Endothelial cell of umbilical vein (primary cell): ENCODE measurements around the gene GNAO1.

Experiments used
- EZH2 ChIP-seq: IDR thresholded peaks from 2 replicates; pipeline ENCODE4 v1.6.1; 2012; ENCODE audit warnings: borderline replicate concordance, low read depth, mild to moderate bottlenecking, moderate library complexity, low read length, inconsistent platforms; ENCODE audit not compliant: severe bottlenecking
- JUN ChIP-seq: IDR thresholded peaks from 2 replicates; pipeline ENCODE4 v1.6.1; 2011; ENCODE audit warnings: borderline replicate concordance, low read depth; ENCODE audit not compliant: insufficient read length, insufficient read depth
- POLR2A ChIP-seq: IDR thresholded peaks from 2 replicates; pipeline ENCODE4 v1.6.1; 2012; ENCODE audit warnings: low read depth, mild to moderate bottlenecking, control low read depth, low read length
- POLR2AphosphoS5 ChIP-seq: IDR thresholded peaks from 2 replicates; pipeline ENCODE4 v1.6.1; 2012; ENCODE audit warnings: low read depth, mild to moderate bottlenecking, control low read depth, low read length, moderate library complexity; ENCODE audit not compliant: insufficient read depth
- TF ChIP-seq, protein P1 (sequence below), 2 donors: IDR thresholded peaks; 1 replicate in 1 of 2; 2 replicates in 1 of 2; pipeline ENCODE4 v1.5.1; 2011; ENCODE audit warnings: low read length in 2 of 2, mild to moderate bottlenecking in 2 of 2, moderate library complexity in 2 of 2, control low read depth in 1 of 2, inconsistent platforms in 1 of 2, low read depth in 1 of 2; ENCODE audit not compliant: insufficient read depth in 1 of 2; ENCODE audit errors: extremely low read depth in 1 of 2

- TF ChIP-seq JUN (no peak), POLR2A (no peak), EZH2 (no peak), POLR2AphosphoS5 (no peak)
- TF ChIP-seq, protein P1, sequence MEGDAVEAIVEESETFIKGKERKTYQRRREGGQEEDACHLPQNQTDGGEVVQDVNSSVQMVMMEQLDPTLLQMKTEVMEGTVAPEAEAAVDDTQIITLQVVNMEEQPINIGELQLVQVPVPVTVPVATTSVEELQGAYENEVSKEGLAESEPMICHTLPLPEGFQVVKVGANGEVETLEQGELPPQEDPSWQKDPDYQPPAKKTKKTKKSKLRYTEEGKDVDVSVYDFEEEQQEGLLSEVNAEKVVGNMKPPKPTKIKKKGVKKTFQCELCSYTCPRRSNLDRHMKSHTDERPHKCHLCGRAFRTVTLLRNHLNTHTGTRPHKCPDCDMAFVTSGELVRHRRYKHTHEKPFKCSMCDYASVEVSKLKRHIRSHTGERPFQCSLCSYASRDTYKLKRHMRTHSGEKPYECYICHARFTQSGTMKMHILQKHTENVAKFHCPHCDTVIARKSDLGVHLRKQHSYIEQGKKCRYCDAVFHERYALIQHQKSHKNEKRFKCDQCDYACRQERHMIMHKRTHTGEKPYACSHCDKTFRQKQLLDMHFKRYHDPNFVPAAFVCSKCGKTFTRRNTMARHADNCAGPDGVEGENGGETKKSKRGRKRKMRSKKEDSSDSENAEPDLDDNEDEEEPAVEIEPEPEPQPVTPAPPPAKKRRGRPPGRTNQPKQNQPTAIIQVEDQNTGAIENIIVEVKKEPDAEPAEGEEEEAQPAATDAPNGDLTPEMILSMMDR (IDR thresholded peaks at IDR 0.05; ENCODE audit: extremely low read depth in 1 of 2, insufficient read depth in 1 of 2, low read depth in 1 of 2, low read length in 2 of 2), result no peak
These were observed 164.5 kb downstream of the GNAO1 start for GRCh38 chr16:56355786-56356275.
